ENCODE data around the gene CAP2.

The CAP2 gene

GRCh38 chr6:17596085-17596484, 202.7 kb downstream of the CAP2 start:
- DNase-seq (ENCODE audit: low read depth in 1 of 2, low spot score in 1 of 2), result no peak
- TF ChIP-seq SPI1 (IDR thresholded peaks at IDR 0.05; ENCODE audit: borderline replicate concordance, low read depth), result no peak
- no peak for TF ChIP-seq GABPA (IDR thresholded peaks at IDR 0.05; ENCODE audit: low read depth)
- no peak for TF ChIP-seq CTCF (IDR thresholded peaks at IDR 0.05; ENCODE audit: insufficient read depth, low read length)
- Histone ChIP-seq H3K27me3 (ENCODE audit: insufficient read depth, poor library complexity, severe bottlenecking) (no peaks in the 10 kb centered on the region), H3K27ac (replicated peaks) (no peak overlapping the region), H3K4me3 (replicated peaks; ENCODE audit: insufficient read depth, low read length) (no peak overlapping the region)

GRCh38 chr6:17599877-17600526, 206.6 kb downstream of the CAP2 start, which contains the start of gene FAM8A1:
Gene FAM8A1, plus strand, starts transcription at chr6:17600302. Its CDS starts 108 bp downstream, at chr6:17600410.
- DNase-seq (ENCODE audit: low read depth in 1 of 2, low spot score in 1 of 2), result peak; percentile 78 to 95

GRCh38 chr6:17600527-17601385, 207.4 kb downstream of the CAP2 start:
- peak in 1 of 2 experiments; percentile 19 for DNase-seq (ENCODE audit: low read depth in 1 of 2, low spot score in 1 of 2)
- H3K27me3 ChIP-seq (ENCODE audit: insufficient read depth, poor library complexity, severe bottlenecking), result no peaks in the 10 kb centered on the region
- H3K27ac ChIP-seq (replicated peaks), result peak overlapping the region; percentile 66
- no peak for TF ChIP-seq SPI1 (IDR thresholded peaks at IDR 0.05; ENCODE audit: borderline replicate concordance, low read depth)
- TF ChIP-seq REST (IDR thresholded peaks at IDR 0.05; ENCODE audit: insufficient replicate concordance, low read depth), result no peak
- TF ChIP-seq CTCF (IDR thresholded peaks at IDR 0.05; ENCODE audit: insufficient read depth, low read length), result no peak
- no peak for TF ChIP-seq POLR2AphosphoS5 (IDR thresholded peaks at IDR 0.05; ENCODE audit: low read depth)
- TF ChIP-seq GABPA (IDR thresholded peaks at IDR 0.05; ENCODE audit: low read depth), result no peak
- H3K4me3 ChIP-seq (replicated peaks; ENCODE audit: insufficient read depth, low read length), result peak overlapping the region; percentile 65

More at GRCh38 chr6:17599877-17600526, 206.6 kb downstream of the CAP2 start, which contains the start of gene FAM8A1:
- peak within 1 kb of the TSS; percentile 66 for H3K27ac ChIP-seq (replicated peaks)
- TF ChIP-seq POLR2AphosphoS5 (IDR thresholded peaks at IDR 0.05; ENCODE audit: low read depth) (0 out of 2 replicates have a peak, but pooled peaks have one; percentile 39), REST (IDR thresholded peaks at IDR 0.05; ENCODE audit: insufficient replicate concordance, low read depth) (no peak), GABPA (IDR thresholded peaks at IDR 0.05; ENCODE audit: low read depth) (peak; percentile 90), CTCF (IDR thresholded peaks at IDR 0.05; ENCODE audit: insufficient read depth, low read length) (peak; percentile 3)
- H3K27me3 ChIP-seq (ENCODE audit: insufficient read depth, poor library complexity, severe bottlenecking), result no peaks in the 10 kb centered on the region
- H3K4me3 ChIP-seq (replicated peaks; ENCODE audit: insufficient read depth, low read length), result peak within 1 kb of the TSS; percentile 65

All from HL-60 (cell line).